GM13976 (cell line): ENCODE measurements around the gene CRTC1.

Source experiments
- DNase-seq: peaks from one replicate; pipeline ENCODE4 v3.0.0; 2012; ENCODE audit warnings: low spot score
- in situ Hi-C: fragments of 300-500 bp; cut with MboI; formaldehyde crosslinking; loops from one replicate; pipeline ENCODE4 v1.12.0; 2022; ENCODE audit warnings: low sequenced_read_pairs, mixed read lengths, inconsistent platforms; ENCODE audit not compliant: unreplicated experiment
- TF ChIP-seq, protein P1 (sequence below): IDR thresholded peaks from 2 replicates; pipeline ENCODE4 v1.5.1; 2012; ENCODE audit warnings: borderline replicate concordance, mild to moderate bottlenecking; ENCODE audit not compliant: insufficient read depth; ENCODE audit errors: extremely low read depth, missing control alignments, control extremely low read depth

Gene CRTC1

DNA sequence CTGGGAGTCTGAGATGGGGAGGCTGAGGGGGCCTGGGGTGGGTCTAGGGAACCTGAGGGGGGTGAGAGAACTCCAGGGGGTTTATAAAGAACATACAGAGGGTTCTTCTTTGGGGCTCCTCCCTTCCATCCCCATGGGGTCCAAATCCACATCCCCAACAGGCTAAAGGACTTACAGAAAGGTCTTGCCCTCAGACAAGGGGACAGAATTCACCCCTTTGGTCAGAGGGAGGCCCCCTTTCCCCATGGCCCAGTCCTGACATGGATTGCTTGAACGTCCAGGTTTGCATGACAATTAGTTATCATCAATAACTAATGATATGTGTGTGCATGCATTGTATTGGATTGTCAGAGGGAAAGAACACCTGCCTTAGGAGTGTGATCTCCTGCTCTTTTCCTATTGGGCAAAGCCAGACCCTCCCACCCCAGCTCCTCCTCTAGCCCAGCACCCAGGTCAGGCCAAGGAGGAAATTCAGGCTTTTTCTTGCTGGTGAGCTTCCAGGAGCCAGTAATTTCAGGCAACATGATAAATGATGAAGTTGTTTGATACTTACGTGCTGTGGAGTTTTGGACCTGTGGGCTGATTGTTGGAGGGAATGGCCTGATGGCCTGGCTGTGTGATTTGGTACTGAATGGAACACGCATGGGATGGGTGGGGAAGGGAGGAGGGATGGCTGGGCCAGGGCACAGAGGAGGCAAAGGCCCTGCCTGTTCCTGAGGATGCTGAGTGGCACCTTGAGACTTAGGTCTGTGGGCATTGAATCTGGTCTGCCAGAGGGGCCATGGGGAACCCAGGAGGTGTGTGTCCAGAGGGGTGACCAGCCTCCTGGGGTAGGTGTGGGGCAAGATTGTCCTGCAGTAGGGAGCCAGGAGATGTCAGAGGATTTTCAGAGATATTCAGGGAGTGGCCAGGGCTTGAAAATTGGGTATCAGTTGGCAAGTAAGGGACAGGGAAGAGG is 45.5 kb upstream of the CRTC1 start:
- in situ Hi-C loops, result no loop called here
- TF ChIP-seq, protein P1, sequence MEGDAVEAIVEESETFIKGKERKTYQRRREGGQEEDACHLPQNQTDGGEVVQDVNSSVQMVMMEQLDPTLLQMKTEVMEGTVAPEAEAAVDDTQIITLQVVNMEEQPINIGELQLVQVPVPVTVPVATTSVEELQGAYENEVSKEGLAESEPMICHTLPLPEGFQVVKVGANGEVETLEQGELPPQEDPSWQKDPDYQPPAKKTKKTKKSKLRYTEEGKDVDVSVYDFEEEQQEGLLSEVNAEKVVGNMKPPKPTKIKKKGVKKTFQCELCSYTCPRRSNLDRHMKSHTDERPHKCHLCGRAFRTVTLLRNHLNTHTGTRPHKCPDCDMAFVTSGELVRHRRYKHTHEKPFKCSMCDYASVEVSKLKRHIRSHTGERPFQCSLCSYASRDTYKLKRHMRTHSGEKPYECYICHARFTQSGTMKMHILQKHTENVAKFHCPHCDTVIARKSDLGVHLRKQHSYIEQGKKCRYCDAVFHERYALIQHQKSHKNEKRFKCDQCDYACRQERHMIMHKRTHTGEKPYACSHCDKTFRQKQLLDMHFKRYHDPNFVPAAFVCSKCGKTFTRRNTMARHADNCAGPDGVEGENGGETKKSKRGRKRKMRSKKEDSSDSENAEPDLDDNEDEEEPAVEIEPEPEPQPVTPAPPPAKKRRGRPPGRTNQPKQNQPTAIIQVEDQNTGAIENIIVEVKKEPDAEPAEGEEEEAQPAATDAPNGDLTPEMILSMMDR, result peak; percentile 48
- DNase-seq, result no peak

DNA sequence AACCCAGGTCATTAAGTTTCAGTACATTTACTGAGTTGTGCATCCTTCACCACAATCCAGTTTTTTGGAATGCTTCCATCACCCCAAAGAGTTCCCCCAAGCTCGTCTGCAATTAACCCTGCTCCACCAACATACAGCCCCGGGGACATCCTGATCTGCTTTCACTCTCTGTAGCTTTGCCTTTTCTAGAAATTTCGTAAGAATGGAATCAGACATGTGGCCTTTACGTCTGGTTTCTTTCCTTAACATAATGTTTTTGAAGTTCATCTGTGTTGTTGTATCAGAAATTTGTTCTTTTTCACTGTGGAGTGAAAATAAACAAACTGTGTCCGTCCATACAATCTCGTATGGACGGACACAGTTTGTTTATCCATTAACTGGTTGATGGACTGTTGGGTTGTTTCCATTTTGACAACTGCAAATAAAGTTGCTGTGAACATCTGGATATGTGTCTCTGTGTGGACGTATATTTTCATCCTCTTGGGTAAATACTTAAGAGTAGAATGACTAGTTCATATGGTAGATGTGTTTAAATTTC is 43.7 kb upstream of the CRTC1 start:
- TF ChIP-seq, protein P1, result no peak
- DNase-seq, result no peak
- in situ Hi-C loops, result no loop called here

DNA sequence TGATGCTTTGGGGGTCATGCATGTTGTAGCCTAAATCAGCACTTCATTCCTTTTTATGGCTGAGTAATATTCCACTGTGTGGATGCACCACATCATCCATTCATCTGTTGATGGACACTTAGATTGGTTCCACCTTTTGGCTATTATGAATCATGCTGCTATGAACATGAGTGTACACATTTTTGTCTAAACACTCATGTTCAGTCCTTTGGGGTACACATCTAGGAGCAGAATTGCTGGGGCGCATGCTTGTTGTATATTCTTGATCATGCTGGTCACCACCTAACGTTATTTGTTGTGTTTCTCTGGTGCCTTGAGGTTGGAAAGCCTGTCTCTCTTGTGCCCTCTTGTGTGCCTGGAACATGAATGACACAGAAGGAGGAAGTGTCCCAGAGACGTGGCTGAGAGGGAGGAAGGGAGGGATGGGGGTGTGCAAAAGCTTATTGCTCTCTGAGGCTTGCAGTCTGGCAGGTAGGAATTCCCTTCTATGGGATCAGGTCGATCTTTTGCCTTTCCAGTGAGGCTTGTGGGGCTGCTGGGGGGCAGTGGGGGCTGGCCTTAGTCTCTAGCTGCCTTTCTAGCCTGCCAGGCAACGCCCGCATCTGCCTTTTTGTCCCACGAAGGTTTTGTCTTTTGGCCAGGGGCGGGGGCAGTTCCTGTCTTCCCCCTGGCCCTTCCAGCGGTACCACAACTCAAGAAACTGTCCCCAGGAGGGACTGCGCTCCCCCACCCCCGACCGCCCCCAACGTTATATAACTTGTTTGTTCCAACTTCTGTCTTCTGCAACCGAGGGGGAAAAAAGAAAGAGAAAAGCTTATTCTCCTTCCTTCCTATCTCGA is 39.1 kb upstream of the CRTC1 start:
- no peak for DNase-seq
- in situ Hi-C loops, result no loop called here
- TF ChIP-seq, protein P1, result no peak

DNA sequence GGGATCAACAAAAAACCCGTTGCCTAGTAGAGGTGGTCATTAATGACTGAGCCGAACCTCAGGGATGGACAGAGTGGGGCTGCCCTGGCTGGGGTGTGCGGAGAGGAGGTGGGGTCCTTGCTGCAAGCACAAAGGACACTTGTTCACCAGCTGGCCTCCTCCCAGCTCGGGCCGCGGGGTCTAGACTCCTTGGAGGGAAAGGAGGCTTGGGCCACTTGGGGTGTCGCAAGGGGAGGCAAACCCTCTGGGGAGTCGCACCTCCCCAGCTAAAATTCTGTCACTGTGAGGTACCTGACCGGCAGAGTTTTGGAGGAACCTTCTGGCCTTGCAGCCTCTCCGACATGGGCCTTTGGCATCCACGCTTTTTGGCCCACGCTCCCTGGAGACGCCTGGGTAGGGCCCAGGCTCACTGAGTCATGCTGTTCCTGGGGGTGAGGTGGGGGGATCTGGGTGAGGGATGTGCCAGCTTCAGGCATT is 38.4 kb upstream of the CRTC1 start:
- TF ChIP-seq, protein P1, result no peak
- in situ Hi-C loops, result no loop called here
- no peak for DNase-seq

DNA sequence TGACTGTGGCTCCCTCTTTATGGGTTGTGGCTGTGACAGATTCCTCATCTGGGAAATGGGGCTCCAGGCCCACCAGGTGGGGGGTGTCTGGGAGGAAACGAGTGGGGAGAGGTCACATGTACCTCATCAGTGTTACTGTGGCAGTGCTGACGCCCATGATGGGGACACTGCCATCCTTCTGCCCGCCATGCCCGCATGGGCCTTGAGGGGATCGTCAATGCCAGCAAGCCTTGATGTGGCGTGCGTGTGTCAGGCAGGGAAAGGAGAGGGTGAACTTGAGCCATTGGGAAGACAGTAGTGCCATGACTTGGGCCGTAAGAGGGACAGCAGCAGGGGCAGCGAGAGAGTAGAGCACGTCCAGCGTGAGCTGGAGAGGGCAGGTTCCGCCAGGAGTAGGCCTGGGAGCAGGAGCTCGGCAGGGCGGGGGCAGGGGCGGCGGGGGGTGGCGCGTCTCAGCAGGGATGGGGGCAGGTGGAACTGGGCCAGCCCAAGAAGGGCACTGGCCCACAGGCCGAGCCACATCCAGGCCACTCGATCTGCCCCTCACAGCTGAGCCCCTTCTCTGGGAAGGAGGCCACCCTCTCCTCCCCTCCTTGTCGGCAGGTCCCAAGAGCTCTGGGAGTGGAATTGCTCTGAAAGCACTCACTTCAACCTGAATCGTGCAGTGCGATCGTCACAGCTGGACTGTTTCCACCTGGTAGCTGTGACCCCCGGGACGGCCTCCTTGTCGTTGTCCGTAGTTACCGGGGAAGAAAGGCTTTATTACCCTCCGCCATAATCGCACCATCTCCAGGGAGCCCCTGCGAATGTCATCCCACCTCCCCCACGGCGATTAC is 36.7 kb upstream of the CRTC1 start:
- in situ Hi-C loops, result no loop called here
- no peak for DNase-seq
- TF ChIP-seq, protein P1, result no peak
